BE2C (cell line): Measurements from ENCODE around the gene IQSEC2.
A peak's percentile ranks its signal among the peaks of the same experiment; 100 is the strongest.

Experiments used
- DNase-seq: peaks from one replicate; pipeline ENCODE4 v3.0.0-alpha.2; 2020
- H3K27me3 ChIP-seq: fragments of 250-450 bp; sonication (Bioruptor Pico); 2 replicates; pipeline ENCODE4 v1.5.1; 2020; ENCODE audit warnings: mild to moderate bottlenecking
- H3K36me3 ChIP-seq: fragments of 250-450 bp; sonication (Bioruptor Pico); 2 replicates; pipeline ENCODE4 v1.5.1; 2020; ENCODE audit warnings: mild to moderate bottlenecking
- H3K4me1 ChIP-seq: fragments of 250-450 bp; sonication (Bioruptor Pico); 2 replicates; pipeline ENCODE4 v1.5.1; 2020
- H3K4me3 ChIP-seq: 2 replicates; pipeline ENCODE4 v1.5.1; 2011; ENCODE audit warnings: low read depth, low read length
- H3K9me3 ChIP-seq: fragments of 250-450 bp; sonication (Bioruptor Pico); 2 replicates; pipeline ENCODE4 v1.5.1; 2020
- TF ChIP-seq, protein P1 (sequence below): IDR thresholded peaks from 2 replicates; pipeline ENCODE4 v1.5.1; 2012; ENCODE audit warnings: mild to moderate bottlenecking, low read depth, low read length

Gene IQSEC2

DNA sequence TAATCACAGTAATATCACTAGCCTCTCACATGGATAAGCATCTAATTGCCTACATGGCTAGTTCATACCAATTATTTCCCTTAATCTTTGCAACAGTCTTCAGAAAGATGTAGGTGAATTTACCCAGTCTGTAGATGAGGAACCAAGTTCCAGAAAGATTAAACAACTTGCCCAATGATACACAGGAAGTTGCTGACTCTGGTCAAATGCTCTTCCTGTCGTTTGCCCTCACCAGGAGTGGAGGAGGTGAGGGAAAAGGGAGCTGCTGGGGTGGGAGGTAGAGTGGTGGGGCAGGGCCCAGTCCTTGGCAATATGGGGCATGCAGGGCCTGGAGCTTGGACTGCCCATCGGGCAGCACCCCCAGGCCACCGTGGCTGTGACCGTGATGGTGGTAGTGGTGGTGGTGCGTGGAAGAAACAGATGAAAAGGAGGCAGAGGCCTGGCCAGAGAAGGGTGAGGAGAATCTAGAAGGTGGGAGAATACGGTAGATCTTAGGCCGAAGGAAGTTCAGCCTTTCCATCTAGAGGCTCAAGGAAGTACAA lies 54.1 kb downstream of the IQSEC2 start:
- TF ChIP-seq, protein P1, sequence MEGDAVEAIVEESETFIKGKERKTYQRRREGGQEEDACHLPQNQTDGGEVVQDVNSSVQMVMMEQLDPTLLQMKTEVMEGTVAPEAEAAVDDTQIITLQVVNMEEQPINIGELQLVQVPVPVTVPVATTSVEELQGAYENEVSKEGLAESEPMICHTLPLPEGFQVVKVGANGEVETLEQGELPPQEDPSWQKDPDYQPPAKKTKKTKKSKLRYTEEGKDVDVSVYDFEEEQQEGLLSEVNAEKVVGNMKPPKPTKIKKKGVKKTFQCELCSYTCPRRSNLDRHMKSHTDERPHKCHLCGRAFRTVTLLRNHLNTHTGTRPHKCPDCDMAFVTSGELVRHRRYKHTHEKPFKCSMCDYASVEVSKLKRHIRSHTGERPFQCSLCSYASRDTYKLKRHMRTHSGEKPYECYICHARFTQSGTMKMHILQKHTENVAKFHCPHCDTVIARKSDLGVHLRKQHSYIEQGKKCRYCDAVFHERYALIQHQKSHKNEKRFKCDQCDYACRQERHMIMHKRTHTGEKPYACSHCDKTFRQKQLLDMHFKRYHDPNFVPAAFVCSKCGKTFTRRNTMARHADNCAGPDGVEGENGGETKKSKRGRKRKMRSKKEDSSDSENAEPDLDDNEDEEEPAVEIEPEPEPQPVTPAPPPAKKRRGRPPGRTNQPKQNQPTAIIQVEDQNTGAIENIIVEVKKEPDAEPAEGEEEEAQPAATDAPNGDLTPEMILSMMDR = no peak
- Histone ChIP-seq H3K27me3 (no peaks in the 10 kb centered on the region), H3K4me3 (no peak overlapping the region), H3K36me3 (no peaks in the 10 kb centered on the region; the same call in 1 of the 2 replicates), H3K9me3 (no peaks in the 10 kb centered on the region), H3K4me1 (no peaks in the 10 kb centered on the region)
- no peak for DNase-seq

DNA sequence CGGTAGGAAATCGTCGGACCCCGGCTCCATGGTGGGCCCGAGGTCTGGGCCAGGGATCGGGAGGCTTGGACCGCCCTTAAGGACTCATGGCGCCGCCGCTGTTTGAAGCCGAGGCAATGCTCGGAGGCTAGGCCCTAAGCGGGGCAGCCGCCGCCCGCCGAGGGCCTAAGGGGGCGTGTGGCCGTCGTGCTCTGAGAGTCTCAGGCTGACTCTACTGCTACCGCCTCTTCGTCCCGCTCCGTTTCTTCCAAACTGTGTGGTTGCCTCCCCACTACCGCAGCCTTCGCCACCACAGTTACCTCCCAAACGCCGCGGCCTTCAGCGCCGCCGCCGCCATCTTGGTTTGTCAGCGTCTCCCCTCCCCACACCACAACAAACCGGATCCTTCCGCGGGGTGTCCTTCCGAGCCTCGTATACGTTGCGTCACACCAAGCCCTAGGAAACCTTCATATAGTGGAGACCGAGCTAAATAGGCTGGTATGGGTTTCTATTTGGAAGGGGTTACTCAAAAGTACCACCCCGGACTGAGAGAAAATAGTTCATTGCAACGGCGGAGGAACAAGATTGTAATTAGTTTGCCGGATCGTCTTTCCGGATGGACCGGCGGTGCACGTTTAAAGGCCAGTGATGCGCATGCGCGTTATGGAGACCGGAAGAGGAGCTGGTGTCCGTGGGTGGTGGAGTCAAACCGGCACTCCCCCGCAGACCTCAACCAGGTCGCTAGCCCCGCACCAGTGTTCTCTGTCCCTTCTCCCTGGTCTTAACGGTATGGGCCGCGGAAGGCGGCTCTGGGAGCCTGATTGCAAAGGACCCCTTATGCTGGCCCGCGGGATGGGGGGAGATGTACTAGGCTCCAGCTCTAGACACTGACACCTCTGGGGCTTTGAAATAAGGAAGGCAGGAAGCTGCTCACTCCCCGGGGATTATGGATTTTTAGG lies 56.3 kb downstream of the IQSEC2 start, which contains the start of gene KDM5C:
KDM5C (minus strand) TSS at position 348 of the 938 bp plus-strand sequence; CDS start at position 30, 318 bp downstream.
- H3K9me3 ChIP-seq = no peaks in the 10 kb centered on the region
- peaks cover 3% of the 10 kb centered on the region; the same call in 1 of the 2 replicates for H3K36me3 ChIP-seq
- H3K27me3 ChIP-seq = no peaks in the 10 kb centered on the region
- peak; percentile 89 for DNase-seq
- H3K4me1 ChIP-seq = no peaks in the 10 kb centered on the region
- H3K4me3 ChIP-seq = peak within 1 kb of the TSS; percentile 88
- TF ChIP-seq, protein P1 = no peak

- DNase-seq = no peak
- Histone ChIP-seq H3K4me3 (peak overlapping the region; percentile 88), H3K36me3 (peaks cover 11% of the 10 kb centered on the region), H3K4me1 (no peaks in the 10 kb centered on the region), H3K9me3 (no peaks in the 10 kb centered on the region), H3K27me3 (no peaks in the 10 kb centered on the region)
- TF ChIP-seq, protein P1 = no peak
These were observed 57.2 kb downstream of the IQSEC2 start for GRCh38 chrX:53223955-53224859.

DNA sequence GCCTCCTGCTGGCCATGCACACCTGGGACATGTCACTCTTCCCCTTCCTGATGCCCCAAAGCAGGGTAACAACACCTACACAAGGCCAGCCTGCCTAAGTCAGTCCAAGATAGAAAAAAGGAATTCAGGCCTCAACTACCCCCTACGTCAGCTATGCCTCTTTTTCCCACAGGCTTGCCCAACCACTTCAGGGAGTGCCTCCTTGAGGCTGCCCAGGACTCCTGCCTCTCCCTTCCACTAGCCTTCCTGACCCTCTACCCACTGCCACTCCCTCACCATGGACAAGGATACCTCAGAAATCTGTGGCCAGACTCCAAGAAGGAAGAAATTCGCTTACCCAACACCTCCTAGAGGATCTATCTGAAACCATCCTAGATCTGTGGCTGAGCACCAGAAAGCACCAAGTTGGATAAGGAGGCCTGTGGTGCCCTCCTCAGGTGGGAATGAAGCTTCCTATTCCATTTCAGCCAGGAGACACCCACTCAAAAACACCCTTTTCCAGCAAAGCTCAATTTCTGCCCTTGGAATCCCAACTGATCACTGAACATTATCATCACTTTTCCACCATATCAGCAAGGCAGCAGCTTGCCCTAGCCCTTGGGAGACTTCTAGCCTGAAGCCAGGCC lies 58.2 kb downstream of the IQSEC2 start:
- peaks cover 21% of the 10 kb centered on the region for H3K36me3 ChIP-seq
- TF ChIP-seq, protein P1 = peak; percentile 10; the same call in 1 of the 2 replicates
- no peaks in the 10 kb centered on the region for H3K27me3 ChIP-seq
- H3K4me3 ChIP-seq = peak overlapping the region; percentile 88
- no peak for DNase-seq
- H3K9me3 ChIP-seq = no peaks in the 10 kb centered on the region
- no peaks in the 10 kb centered on the region for H3K4me1 ChIP-seq
